Gastrocnemius medialis (tissue), 4 donors: ENCODE measurements around the gene CTNNA2.

Experiments
- POLR2A ChIP-seq, 2 donors: fragments of 450-650 bp; IDR thresholded peaks; one replicate each; pipeline ENCODE4 v1.6.1; 2017; ENCODE audit warnings: antibody characterized with exemption in 2 of 2, mild to moderate bottlenecking in 2 of 2, moderate library complexity in 2 of 2
- TF ChIP-seq, protein P1 (sequence below), 5 experiments: fragments of 450-650 bp in 3 of 5; fragments of 200-600 bp in 2 of 5; sonication (generic) in 2 of 5; IDR thresholded peaks in 4 of 5; conservative IDR thresholded peaks in 1 of 5; 1 replicate in 4 of 5; 2 replicates in 1 of 5; pipeline ENCODE4 v1.5.1; 2016 to 2019; ENCODE audit warnings: antibody characterized with exemption in 5 of 5, mild to moderate bottlenecking in 3 of 5, moderate library complexity in 3 of 5

DNA sequence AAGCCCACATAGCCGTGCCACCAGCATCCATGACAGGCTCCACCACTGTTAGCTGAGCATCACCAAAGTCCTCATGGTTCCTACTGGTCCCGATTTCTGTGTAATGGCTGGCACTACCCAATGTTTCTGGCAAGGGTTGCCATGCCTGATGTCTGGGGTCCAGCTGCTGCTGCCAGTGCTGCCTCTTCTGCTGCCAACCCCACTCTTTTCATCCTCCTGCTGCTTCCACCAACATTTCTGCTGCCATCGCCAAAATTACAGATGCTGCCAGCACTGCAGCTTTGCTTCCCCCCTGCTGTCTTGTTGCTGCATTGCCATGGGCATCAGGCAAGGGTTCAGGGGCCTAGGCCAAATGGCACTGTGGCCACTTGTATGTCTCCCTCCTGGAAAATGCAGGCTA is 638.8 kb downstream of the CTNNA2 start:
- TF ChIP-seq, protein P1, sequence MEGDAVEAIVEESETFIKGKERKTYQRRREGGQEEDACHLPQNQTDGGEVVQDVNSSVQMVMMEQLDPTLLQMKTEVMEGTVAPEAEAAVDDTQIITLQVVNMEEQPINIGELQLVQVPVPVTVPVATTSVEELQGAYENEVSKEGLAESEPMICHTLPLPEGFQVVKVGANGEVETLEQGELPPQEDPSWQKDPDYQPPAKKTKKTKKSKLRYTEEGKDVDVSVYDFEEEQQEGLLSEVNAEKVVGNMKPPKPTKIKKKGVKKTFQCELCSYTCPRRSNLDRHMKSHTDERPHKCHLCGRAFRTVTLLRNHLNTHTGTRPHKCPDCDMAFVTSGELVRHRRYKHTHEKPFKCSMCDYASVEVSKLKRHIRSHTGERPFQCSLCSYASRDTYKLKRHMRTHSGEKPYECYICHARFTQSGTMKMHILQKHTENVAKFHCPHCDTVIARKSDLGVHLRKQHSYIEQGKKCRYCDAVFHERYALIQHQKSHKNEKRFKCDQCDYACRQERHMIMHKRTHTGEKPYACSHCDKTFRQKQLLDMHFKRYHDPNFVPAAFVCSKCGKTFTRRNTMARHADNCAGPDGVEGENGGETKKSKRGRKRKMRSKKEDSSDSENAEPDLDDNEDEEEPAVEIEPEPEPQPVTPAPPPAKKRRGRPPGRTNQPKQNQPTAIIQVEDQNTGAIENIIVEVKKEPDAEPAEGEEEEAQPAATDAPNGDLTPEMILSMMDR (IDR thresholded peaks at IDR 0.05 in 4 of 5, conservative IDR thresholded peaks at IDR 0.05 in 1 of 5): no peak
- no peak for TF ChIP-seq POLR2A (IDR thresholded peaks at IDR 0.05)
